ENCODE data around the gene NDUFS8.

The NDUFS8 gene

DNA sequence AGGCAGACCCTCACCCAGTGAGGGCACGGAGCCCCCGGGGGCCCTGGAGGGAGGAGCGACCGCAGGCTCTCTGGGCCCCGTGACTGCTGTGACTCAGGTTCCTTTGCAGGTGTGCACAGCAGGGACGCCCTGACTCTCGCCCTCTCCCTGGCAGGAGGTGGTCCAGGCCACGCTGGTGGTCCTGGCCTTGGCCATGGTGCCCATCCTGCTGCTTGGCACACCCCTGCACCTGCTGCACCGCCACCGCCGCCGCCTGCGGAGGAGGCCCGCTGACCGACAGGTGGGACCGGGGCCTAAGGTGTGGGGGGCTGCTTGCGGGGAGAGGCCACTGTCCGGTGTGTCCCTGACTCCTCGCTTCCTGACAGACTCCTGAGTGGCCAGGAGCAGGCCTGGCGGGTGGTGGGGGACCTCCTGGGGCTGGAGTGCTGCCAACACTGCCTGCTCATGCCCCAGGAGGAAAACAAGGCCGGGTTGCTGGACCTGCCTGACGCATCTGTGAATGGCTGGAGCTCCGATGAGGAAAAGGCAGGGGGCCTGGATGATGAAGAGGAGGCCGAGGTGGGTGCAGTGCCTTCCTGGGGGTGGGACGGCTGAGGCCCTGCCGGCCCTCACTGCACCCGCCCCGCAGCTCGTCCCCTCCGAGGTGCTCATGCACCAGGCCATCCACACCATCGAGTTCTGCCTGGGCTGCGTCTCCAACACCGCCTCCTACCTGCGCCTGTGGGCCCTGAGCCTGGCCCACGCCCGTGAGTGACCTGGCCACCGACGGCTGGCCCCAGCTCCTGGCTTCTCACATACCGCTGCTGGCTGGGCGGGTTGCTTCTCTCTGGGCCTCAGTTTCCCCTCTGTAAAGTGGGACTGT, 19.3 kb downstream of the NDUFS8 start:
- H3K4me3 ChIP-seq (ENCODE audit: low read depth, low read length): no peak overlapping the region
- TF ChIP-seq, protein P1, sequence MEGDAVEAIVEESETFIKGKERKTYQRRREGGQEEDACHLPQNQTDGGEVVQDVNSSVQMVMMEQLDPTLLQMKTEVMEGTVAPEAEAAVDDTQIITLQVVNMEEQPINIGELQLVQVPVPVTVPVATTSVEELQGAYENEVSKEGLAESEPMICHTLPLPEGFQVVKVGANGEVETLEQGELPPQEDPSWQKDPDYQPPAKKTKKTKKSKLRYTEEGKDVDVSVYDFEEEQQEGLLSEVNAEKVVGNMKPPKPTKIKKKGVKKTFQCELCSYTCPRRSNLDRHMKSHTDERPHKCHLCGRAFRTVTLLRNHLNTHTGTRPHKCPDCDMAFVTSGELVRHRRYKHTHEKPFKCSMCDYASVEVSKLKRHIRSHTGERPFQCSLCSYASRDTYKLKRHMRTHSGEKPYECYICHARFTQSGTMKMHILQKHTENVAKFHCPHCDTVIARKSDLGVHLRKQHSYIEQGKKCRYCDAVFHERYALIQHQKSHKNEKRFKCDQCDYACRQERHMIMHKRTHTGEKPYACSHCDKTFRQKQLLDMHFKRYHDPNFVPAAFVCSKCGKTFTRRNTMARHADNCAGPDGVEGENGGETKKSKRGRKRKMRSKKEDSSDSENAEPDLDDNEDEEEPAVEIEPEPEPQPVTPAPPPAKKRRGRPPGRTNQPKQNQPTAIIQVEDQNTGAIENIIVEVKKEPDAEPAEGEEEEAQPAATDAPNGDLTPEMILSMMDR (IDR thresholded peaks at IDR 0.05; ENCODE audit: low read depth, low read length, missing control alignments): no peak
- in situ Hi-C loops (cut with HindIII; ENCODE audit: low sequenced_read_pairs): no loop called here
- no peak for DNase-seq (ENCODE audit: low read depth)

DNA sequence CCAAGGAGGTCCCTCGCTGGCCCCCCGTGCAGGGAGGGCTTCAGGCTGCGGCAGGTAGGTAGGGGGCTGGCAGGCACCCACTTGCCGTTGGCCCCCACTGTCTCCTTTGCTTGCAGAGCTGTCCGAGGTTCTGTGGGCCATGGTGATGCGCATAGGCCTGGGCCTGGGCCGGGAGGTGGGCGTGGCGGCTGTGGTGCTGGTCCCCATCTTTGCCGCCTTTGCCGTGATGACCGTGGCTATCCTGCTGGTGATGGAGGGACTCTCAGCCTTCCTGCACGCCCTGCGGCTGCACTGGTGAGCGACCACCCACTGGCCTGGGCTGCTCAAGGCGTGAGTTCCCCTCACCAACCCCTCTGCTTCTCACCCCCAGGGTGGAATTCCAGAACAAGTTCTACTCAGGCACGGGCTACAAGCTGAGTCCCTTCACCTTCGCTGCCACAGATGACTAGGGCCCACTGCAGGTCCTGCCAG, 19.9 kb downstream of the NDUFS8 start:
- in situ Hi-C loops (cut with HindIII; ENCODE audit: low sequenced_read_pairs): no loop called here
- TF ChIP-seq, protein P1 (IDR thresholded peaks at IDR 0.05; ENCODE audit: low read depth, low read length, missing control alignments): no peak
- H3K4me3 ChIP-seq (ENCODE audit: low read depth, low read length): no peak overlapping the region
- DNase-seq (ENCODE audit: low read depth): no peak

DNA sequence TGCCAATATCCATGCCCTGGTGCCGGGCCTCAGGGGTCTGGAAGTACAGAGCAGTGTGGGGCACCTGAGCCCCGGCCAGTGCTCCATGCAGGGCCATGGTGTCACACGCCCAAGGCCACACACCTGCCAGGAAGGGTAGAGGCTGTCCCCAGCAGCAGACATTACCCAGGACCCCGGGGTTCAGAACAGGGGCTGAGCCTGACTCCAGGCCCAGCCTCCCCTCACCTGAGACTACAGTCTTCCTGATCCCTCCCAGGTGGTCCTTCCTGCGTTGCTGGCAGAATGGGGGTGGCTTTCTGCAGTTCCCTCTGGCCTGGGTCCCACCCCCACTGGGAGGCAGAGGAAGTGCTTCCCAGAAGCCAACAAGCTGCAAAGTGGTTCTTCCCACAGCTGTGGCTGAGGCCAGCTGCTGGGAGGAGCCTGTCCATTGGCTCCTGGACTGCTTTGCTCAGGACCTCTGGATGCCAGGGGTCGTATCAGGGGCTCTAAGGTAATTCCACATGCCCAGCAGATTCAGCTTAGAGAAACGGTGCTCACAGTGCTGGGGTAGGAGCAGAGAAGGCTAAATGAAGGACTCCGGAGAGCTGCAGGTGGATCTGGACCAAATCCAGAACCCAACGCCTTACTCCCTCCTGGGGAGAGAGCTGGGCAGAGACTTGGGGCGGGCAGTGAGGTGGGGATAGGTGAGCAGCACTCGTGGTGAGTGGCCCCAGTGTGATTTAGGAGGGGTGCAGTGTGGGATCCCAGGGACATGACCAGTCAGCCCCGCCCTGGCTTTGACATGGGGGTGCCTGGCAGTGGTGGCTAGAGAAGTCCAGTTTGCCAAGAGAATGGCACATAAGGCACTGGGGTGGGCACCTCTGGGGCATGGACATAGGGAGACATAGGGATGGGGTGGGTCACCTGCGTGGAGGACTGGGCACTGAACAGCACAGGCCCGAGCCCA, 21.0 kb downstream of the NDUFS8 start:
- in situ Hi-C loops (cut with HindIII; ENCODE audit: low sequenced_read_pairs): no loop called here
- no peak for DNase-seq (ENCODE audit: low read depth)
- TF ChIP-seq, protein P1 (IDR thresholded peaks at IDR 0.05; ENCODE audit: low read depth, low read length, missing control alignments): no peak
- no peak overlapping the region for H3K4me3 ChIP-seq (ENCODE audit: low read depth, low read length)

DNA sequence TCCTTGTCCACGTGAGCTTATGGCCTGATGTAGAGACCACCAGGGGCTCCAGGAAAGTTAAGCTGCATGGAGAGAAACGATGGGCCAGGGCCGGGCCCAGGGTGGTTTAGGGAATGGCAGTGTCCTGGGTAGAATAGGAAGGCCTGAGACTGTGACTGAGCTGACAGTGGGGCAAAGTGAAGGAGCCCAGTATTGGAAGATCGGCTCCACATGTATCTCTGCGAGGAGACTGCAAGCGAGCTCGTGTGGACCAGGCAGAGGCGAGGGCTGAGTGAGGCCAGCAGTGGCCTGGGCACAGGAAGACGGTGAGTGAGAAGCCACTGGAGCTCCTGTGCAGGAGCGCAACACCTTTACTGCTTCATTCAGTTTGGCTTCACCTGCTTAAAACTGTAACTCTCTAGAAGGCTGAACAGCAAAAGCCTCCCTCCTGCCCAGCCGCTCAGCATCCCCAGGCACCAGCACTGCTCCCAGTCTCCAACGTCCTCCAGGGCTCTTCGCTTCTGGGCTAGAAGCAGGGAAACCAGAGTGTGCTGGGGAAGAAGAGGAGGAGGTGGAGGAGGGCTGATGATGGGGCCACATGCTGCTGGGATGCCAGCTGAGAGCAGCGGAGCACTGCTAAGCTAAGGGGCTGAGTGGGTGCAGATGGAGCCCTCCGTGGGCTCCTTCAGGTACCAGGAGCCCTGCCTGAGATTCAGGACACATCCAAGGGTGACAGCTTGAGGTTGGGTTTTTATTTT, 21.8 kb downstream of the NDUFS8 start:
- no peak for DNase-seq (ENCODE audit: low read depth)
- no peak overlapping the region for H3K4me3 ChIP-seq (ENCODE audit: low read depth, low read length)
- in situ Hi-C loops (cut with HindIII; ENCODE audit: low sequenced_read_pairs): no loop called here
- TF ChIP-seq, protein P1 (IDR thresholded peaks at IDR 0.05; ENCODE audit: low read depth, low read length, missing control alignments): no peak

DNA sequence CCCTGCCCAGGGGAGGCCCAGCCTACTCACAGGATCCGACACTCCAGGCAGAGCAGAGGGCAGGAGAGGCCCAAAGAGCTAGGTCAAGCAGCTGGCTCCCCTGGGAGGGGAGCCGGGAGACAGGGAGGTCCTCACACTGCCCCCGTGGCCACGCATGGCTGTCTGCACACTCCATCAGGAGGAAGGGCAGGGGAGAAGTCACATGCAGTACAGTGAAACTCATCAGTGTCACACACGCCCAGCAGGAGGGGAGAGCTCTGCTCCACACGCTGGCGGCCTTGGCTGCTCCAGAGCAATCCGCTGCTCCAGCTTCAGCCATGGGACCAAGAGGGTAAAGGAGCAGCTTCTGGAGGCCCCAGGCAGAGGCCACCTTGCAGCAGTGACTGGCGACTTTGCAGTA, 22.6 kb downstream of the NDUFS8 start:
- TF ChIP-seq, protein P1 (IDR thresholded peaks at IDR 0.05; ENCODE audit: low read depth, low read length, missing control alignments): no peak
- no peak overlapping the region for H3K4me3 ChIP-seq (ENCODE audit: low read depth, low read length)
- no peak for DNase-seq (ENCODE audit: low read depth)
- in situ Hi-C loops (cut with HindIII; ENCODE audit: low sequenced_read_pairs): no loop called here

Data from astrocyte of the cerebellum (primary cell).